Measurements from ENCODE around the gene FHL2. TPM values are rescaled to one million over a fixed set of nuclear protein-coding genes. Genes with fewer than 3 reads are reported as not detected.

FHL2 gene
- total and polyA plus RNA-seq, 4 donors, result 3.9 to 9.0 (median 6.5) TPM

DNA sequence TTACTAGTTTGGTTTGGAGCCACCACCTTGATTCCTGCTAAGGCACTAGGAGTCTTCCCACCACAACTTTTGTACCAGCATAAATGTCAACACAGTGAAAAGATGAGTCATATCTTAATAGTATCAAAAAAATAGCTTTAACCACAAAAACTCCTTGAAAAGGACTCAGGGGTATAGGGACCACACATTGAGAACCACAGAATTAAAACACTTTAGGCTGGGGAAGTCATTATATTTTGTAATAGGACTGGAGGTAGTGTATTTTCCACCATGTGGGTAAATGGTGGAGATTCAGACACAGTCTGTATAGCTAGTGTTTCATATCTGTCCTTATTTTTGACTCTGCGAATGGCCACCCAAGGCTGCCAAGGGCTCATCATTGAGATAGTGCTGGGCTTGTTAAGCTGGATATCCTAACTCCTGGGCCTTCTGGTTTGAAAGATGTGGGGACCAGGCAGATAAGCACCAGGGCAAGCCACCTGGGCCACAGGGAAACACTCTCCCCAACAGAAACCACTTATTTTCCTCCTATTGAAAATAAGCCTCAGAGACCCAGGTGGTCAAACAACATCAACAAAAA lies 19.1 kb upstream of the FHL2 start:
- H3K36me3 ChIP-seq (ENCODE audit: control insufficient read depth in 4 of 4, insufficient read depth in 3 of 4, low read depth in 1 of 4, low read length in 3 of 4), result no peaks in the 10 kb centered on the region
- H3K9me3 ChIP-seq (ENCODE audit: control insufficient read depth in 4 of 4, low read length in 3 of 4), result peaks cover 0 to 4% (median 1%) of the 10 kb centered on the region in 4 donors
- H3K9ac ChIP-seq (ENCODE audit: low read depth in 1 of 2, low read length in 2 of 2), result no peak overlapping the region
- TF ChIP-seq GABPA (IDR thresholded peaks at IDR 0.05 in 1 of 2, conservative IDR thresholded peaks at IDR 0.05 in 1 of 2), result no peak
- no peak for TF ChIP-seq HNF4G (IDR thresholded peaks at IDR 0.05)
- no peak for TF ChIP-seq REST (IDR thresholded peaks at IDR 0.05)
- no peak for TF ChIP-seq FOXA1 (IDR thresholded peaks at IDR 0.05)
- no peak for TF ChIP-seq TAF1 (conservative IDR thresholded peaks at IDR 0.05)
- no peak for TF ChIP-seq NR2F2 (IDR thresholded peaks at IDR 0.05)
- no peak for TF ChIP-seq EGR1 (IDR thresholded peaks at IDR 0.05; ENCODE audit: low read depth in 2 of 2)
- no peak for TF ChIP-seq YY1 (IDR thresholded peaks at IDR 0.05)
- TF ChIP-seq MAX (IDR thresholded peaks at IDR 0.05), result no peak
- TF ChIP-seq HNF4A (conservative IDR thresholded peaks at IDR 0.05), result no peak
- TF ChIP-seq FOXA2 (IDR thresholded peaks at IDR 0.05), result no peak
- H3K27ac ChIP-seq (ENCODE audit: low read depth in 1 of 2, low read length in 2 of 2), result no peak overlapping the region
- 98% methylated on average over 1 of the region's 1 CpG for WGBS
- H3K4me3 ChIP-seq (ENCODE audit: low read depth in 1 of 3, low read length in 3 of 3), result no peak overlapping the region
- no peak for DNase-seq (ENCODE audit: low spot score)
- no peaks in the 10 kb centered on the region for H3K27me3 ChIP-seq (ENCODE audit: control insufficient read depth in 4 of 4, insufficient read depth in 4 of 4, low read length in 3 of 4)
- H3K4me1 ChIP-seq (ENCODE audit: control insufficient read depth in 4 of 4, insufficient read depth in 4 of 4, low read length in 3 of 4), result peaks cover 2 to 19% (median 12%) of the 10 kb centered on the region in 4 donors

DNA sequence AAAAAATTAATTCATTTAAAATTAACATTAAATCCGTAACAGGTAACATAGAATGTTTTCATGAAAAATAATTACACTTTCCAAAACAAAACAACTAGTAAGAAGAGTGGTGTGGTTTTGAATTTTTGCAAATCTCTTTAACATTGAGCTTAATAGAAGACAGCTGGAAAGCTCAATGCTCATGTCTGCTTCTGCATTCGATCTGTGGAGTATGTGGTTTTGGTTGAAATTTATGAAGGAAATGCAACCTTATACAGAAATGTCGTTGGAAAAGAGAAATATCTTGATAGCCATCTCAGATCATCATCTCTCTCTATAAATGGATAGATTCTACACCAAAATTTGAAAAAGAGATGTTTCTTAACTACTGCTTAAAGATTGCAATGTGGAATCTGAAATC lies 17.3 kb upstream of the FHL2 start:
- WGBS, result 75% methylated on average over 3 of the region's 3 CpGs
- no peak overlapping the region for H3K27ac ChIP-seq (ENCODE audit: low read depth in 1 of 2, low read length in 2 of 2)
- TF ChIP-seq FOXA2 (IDR thresholded peaks at IDR 0.05) (no peak), HNF4G (IDR thresholded peaks at IDR 0.05) (no peak), MAX (IDR thresholded peaks at IDR 0.05) (no peak), YY1 (IDR thresholded peaks at IDR 0.05) (no peak), RAD21 (IDR thresholded peaks at IDR 0.05) (no peak), SP1 (IDR thresholded peaks at IDR 0.05) (no peak), TAF1 (conservative IDR thresholded peaks at IDR 0.05) (no peak), GABPA (IDR thresholded peaks at IDR 0.05 in 1 of 2, conservative IDR thresholded peaks at IDR 0.05 in 1 of 2) (no peak), JUND (IDR thresholded peaks at IDR 0.05) (no peak)
- H3K27me3 ChIP-seq (ENCODE audit: control insufficient read depth in 4 of 4, insufficient read depth in 4 of 4, low read length in 3 of 4), result no peaks in the 10 kb centered on the region
- no peak for DNase-seq (ENCODE audit: low spot score)
- no peak overlapping the region for H3K9ac ChIP-seq (ENCODE audit: low read depth in 1 of 2, low read length in 2 of 2)
- peaks cover 0 to 4% (median 1%) of the 10 kb centered on the region in 4 donors for H3K9me3 ChIP-seq (ENCODE audit: control insufficient read depth in 4 of 4, low read length in 3 of 4)
- no peak overlapping the region for H3K4me3 ChIP-seq (ENCODE audit: low read depth in 1 of 3, low read length in 3 of 3)
- H3K4me1 ChIP-seq (ENCODE audit: control insufficient read depth in 4 of 4, insufficient read depth in 4 of 4, low read length in 3 of 4), result peaks cover 2 to 8% (median 6%) of the 10 kb centered on the region in 4 donors
- no peaks in the 10 kb centered on the region for H3K36me3 ChIP-seq (ENCODE audit: control insufficient read depth in 4 of 4, insufficient read depth in 3 of 4, low read depth in 1 of 4, low read length in 3 of 4)

DNA sequence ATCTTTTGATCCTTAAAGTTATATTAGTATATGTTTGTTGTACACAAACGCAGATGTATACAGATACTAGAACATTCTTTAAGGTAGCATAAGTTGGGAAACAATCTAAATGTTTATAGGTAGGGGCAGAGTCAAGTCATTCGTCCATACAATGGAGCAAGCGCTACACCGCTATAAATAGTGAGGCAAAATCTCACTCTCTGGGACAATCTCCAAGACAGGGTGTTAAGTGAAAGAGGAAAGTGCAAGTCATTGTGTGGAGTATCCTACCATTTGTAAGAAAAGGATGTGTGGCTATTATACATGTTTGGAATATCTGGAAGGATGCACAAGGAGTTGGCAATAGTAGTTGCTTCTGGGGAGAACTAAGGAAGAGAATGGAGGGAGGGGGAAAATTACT lies 16.2 kb upstream of the FHL2 start:
- H3K27ac ChIP-seq (ENCODE audit: low read depth in 1 of 2, low read length in 2 of 2), result no peak overlapping the region
- 88% methylated on average over 4 of the region's 4 CpGs for WGBS
- H3K4me3 ChIP-seq (ENCODE audit: low read depth in 1 of 3, low read length in 3 of 3), result no peak overlapping the region
- no peaks in the 10 kb centered on the region for H3K36me3 ChIP-seq (ENCODE audit: control insufficient read depth in 4 of 4, insufficient read depth in 3 of 4, low read depth in 1 of 4, low read length in 3 of 4)
- TF ChIP-seq NR2F2 (IDR thresholded peaks at IDR 0.05), result no peak
- no peak for TF ChIP-seq RXRA (IDR thresholded peaks at IDR 0.05)
- TF ChIP-seq YY1 (IDR thresholded peaks at IDR 0.05), result no peak
- no peaks in the 10 kb centered on the region for H3K4me1 ChIP-seq (ENCODE audit: control insufficient read depth in 4 of 4, insufficient read depth in 4 of 4, low read length in 3 of 4)
- H3K9me3 ChIP-seq (ENCODE audit: control insufficient read depth in 4 of 4, low read length in 3 of 4), result peaks cover 0 to 4% (median 1%) of the 10 kb centered on the region in 4 donors
- H3K27me3 ChIP-seq (ENCODE audit: control insufficient read depth in 4 of 4, insufficient read depth in 4 of 4, low read length in 3 of 4), result no peaks in the 10 kb centered on the region
- H3K9ac ChIP-seq (ENCODE audit: low read depth in 1 of 2, low read length in 2 of 2), result no peak overlapping the region
- DNase-seq (ENCODE audit: low spot score), result no peak
